IMR-90 (cell line): ENCODE data around the gene TMEM219. TPM values are rescaled to one million over a fixed set of nuclear protein-coding genes. Genes with fewer than 3 reads are reported as not detected.

Experiments used
- ATAC-seq: fragments of 200-7000 bp; cut with Tn5 transposase; 2 replicates; pipeline ENCODE4 v1.9.1; 2020; ENCODE audit warnings: low read depth, mild to moderate bottlenecking, moderate library complexity
- BruUV-seq: library from RNA; stranded (reverse); fragments of 400-500 nt; replicated peaks from 2 replicates; lab custom pipeline; 2021; lab: Mats Ljungman, UMichigan
- CTCF ChIA-PET: fragments of 300-600 bp; formaldehyde crosslinking; extraction: SDS; loops from one replicate; lab custom pipeline; 2021; ENCODE audit warnings: antibody characterized with exemption; lab: Yijun Ruan, JAX
- POLR2A ChIA-PET: fragments of 300-600 bp; sonication (Branson Sonifier 250); formaldehyde crosslinking; loops from one replicate; lab custom pipeline; 2022; ENCODE audit warnings: antibody characterized with exemption; ENCODE audit not compliant: unreplicated experiment; lab: Charles Lee
- DNase-seq: peaks from one replicate; pipeline ENCODE4 v3.0.0; 2013
- H2AFZ ChIP-seq: replicated peaks from 2 replicates; pipeline ENCODE3; 2013; ENCODE audit warnings: low read length, mild to moderate bottlenecking; ENCODE audit not compliant: poor library complexity
- H2AK5ac ChIP-seq: 2 replicates; pipeline ENCODE4 v1.6.1; 2013; ENCODE audit warnings: low read depth, low read length, inconsistent platforms
- H2AK9ac ChIP-seq: replicated peaks from 2 replicates; pipeline ENCODE3; 2013; ENCODE audit warnings: mild to moderate bottlenecking, low read depth, low read length, moderate library complexity; ENCODE audit not compliant: poor library complexity
- H2BK120ac ChIP-seq: 2 replicates; pipeline ENCODE4 v1.6.1; 2013; ENCODE audit warnings: low read depth, low read length, inconsistent platforms
- H2BK15ac ChIP-seq: 3 replicates; pipeline ENCODE4 v1.6.1; 2013; ENCODE audit warnings: low read depth, low read length, inconsistent platforms
- H2BK20ac ChIP-seq: 2 replicates; pipeline ENCODE4 v1.6.1; 2013; ENCODE audit warnings: low read depth, mild to moderate bottlenecking, inconsistent platforms, low read length, moderate library complexity
- H2BK5ac ChIP-seq: 2 replicates; pipeline ENCODE4 v1.6.1; 2013; ENCODE audit warnings: mild to moderate bottlenecking, low read depth, low read length, inconsistent platforms; ENCODE audit not compliant: poor library complexity, severe bottlenecking
- H3K14ac ChIP-seq: replicated peaks from 2 replicates; pipeline ENCODE4 v1.6.1; 2013; ENCODE audit warnings: low read depth, low read length, inconsistent platforms
- H3K18ac ChIP-seq: 2 replicates; pipeline ENCODE4 v1.6.1; 2013; ENCODE audit warnings: low read depth, low read length, control low read depth
- H3K23ac ChIP-seq: 2 replicates; pipeline ENCODE4 v1.6.1; 2013; ENCODE audit warnings: low read depth, low read length, inconsistent platforms
- H3K27ac ChIP-seq: 2 replicates; pipeline ENCODE4 v1.5.1; 2013; ENCODE audit warnings: mild to moderate bottlenecking, control low read depth, low read length; ENCODE audit not compliant: insufficient read depth
- H3K27me3 ChIP-seq: 2 replicates; pipeline ENCODE4 v1.6.1; 2013; ENCODE audit warnings: low read length; ENCODE audit not compliant: control insufficient read depth, insufficient read depth
- H3K36me3 ChIP-seq: 2 replicates; pipeline ENCODE4 v1.6.1; 2013; ENCODE audit warnings: low read length, mixed read lengths; ENCODE audit not compliant: control insufficient read depth, insufficient read depth
- H3K4ac ChIP-seq: 2 replicates; pipeline ENCODE4 v1.6.1; 2013; ENCODE audit warnings: low read depth, low read length, inconsistent platforms
- H3K4me1 ChIP-seq: 2 replicates; pipeline ENCODE4 v1.6.1; 2013; ENCODE audit warnings: low read length, mixed read lengths; ENCODE audit not compliant: control insufficient read depth, insufficient read depth
- H3K4me2 ChIP-seq: 2 replicates; pipeline ENCODE4 v1.6.1; 2013; ENCODE audit warnings: low read depth, mild to moderate bottlenecking, control low read depth, low read length, moderate library complexity
- H3K4me3 ChIP-seq: 2 replicates; pipeline ENCODE4 v1.5.1; 2013; ENCODE audit warnings: low read depth, mild to moderate bottlenecking, control low read depth, low read length, moderate library complexity; ENCODE audit not compliant: insufficient read depth
- H3K56ac ChIP-seq: 2 replicates; pipeline ENCODE4 v1.6.1; 2013; ENCODE audit warnings: low read length, inconsistent platforms; ENCODE audit not compliant: insufficient read depth; ENCODE audit errors: extremely low read depth
- H3K79me1 ChIP-seq, 2 experiments: 2 replicates each; pipeline ENCODE4 v1.6.1; 2013; ENCODE audit warnings: low read length in 2 of 2, inconsistent platforms in 1 of 2, low read depth in 1 of 2
- H3K9ac ChIP-seq: 2 replicates; pipeline ENCODE4 v1.6.1; 2013; ENCODE audit warnings: low read depth, low read length, control low read depth
- H3K9me1 ChIP-seq: 2 replicates; pipeline ENCODE4 v1.6.1; 2013; ENCODE audit warnings: low read length, inconsistent platforms; ENCODE audit not compliant: insufficient read depth
- H3K9me3 ChIP-seq: 2 replicates; pipeline ENCODE4 v1.6.1; 2013; ENCODE audit warnings: low read length; ENCODE audit not compliant: control insufficient read depth, insufficient read depth
- H4K20me1 ChIP-seq: 2 replicates; pipeline ENCODE4 v1.6.1; 2013; ENCODE audit warnings: low read length, inconsistent platforms; ENCODE audit not compliant: insufficient read depth
- H4K5ac ChIP-seq: 2 replicates; pipeline ENCODE4 v1.6.1; 2013; ENCODE audit warnings: mild to moderate bottlenecking, low read depth, low read length, control low read depth
- H4K8ac ChIP-seq, 2 experiments: 2 replicates each; pipeline ENCODE4 v1.6.1; 2013; ENCODE audit warnings: low read depth in 2 of 2, low read length in 2 of 2, control low read depth in 1 of 2, inconsistent platforms in 1 of 2
- H4K91ac ChIP-seq: 2 replicates; pipeline ENCODE4 v1.6.1; 2013; ENCODE audit warnings: low read depth, low read length, inconsistent platforms; ENCODE audit not compliant: insufficient read depth
- MXI1 ChIP-seq: IDR thresholded peaks from 2 replicates; pipeline ENCODE4 v1.6.1; 2012; ENCODE audit warnings: low read depth, mild to moderate bottlenecking, low read length, moderate library complexity, borderline replicate concordance
- NFE2L2 ChIP-seq: fragments of 150-350 bp; IDR thresholded peaks from 2 replicates; pipeline ENCODE4 v1.6.1; 2016; ENCODE audit warnings: low read depth, mild to moderate bottlenecking, low read length
- POLR2A ChIP-seq: IDR thresholded peaks from 2 replicates; pipeline ENCODE4 v1.6.1; 2012; ENCODE audit warnings: mild to moderate bottlenecking, low read depth, low read length
- RFX5 ChIP-seq: IDR thresholded peaks from 2 replicates; pipeline ENCODE4 v1.8.0; 2012; ENCODE audit warnings: low read depth, mild to moderate bottlenecking, low read length, moderate library complexity
- SMC3 ChIP-seq: fragments of 150-350 bp; IDR thresholded peaks from 2 replicates; pipeline ENCODE4 v1.6.1; 2016; ENCODE audit warnings: low read depth, mild to moderate bottlenecking, antibody characterized with exemption, low read length, moderate library complexity
- WGBS, 2 experiments: methylation state at CpG; one replicate each; pipeline versions ENCODE4 v1.1.5 to v1.1.7; 2013; ENCODE audit warnings: missing lambda C conversion rate in 2 of 2; ENCODE audit not compliant: insufficient read length in 1 of 2; ENCODE audit errors: extremely low coverage in 2 of 2; 5-methylcytosine and 5-hydroxymethylcytosine counted together
- dilution Hi-C: fragments of 300-500 bp; cut with HindIII; formaldehyde crosslinking; loops from one replicate; pipeline ENCODE4 v1.14.3; 2018; ENCODE audit warnings: low sequenced_read_pairs; ENCODE audit not compliant: unreplicated experiment
- in situ Hi-C: fragments of 300-500 bp; cut with MboI; formaldehyde crosslinking; loops from 3 replicates; pipeline ENCODE4 v1.14.3; 2019; ENCODE audit warnings: low sequenced_read_pairs, inconsistent platforms, mixed read lengths
- intact Hi-C: fragments of 100-400 bp; cut with micrococcal nuclease; formaldehyde crosslinking; loops from 2 replicates; pipeline ENCODE4 v1.10.0; 2022
- polyA plus RNA-seq, 3 experiments: library from polyadenylated mRNA; depleted of rRNA; stranded (reverse); fragments of >200 nt; gene quantifications; 2 replicates each; pipeline ENCODE4 v1.2.3, GENCODE V29; 2012; ENCODE audit warnings: low replicate concordance in 1 of 3
- total RNA-seq: library from RNA; depleted of rRNA; stranded (reverse); fragments of >200 nt; gene quantifications from 2 replicates; pipeline ENCODE4 v1.2.3, GENCODE V29; 2012
- TF ChIP-seq, protein P1 (sequence below): fragments of 150-350 bp; IDR thresholded peaks from 2 replicates; pipeline ENCODE4 v1.6.1; 2017; ENCODE audit warnings: mild to moderate bottlenecking, antibody characterized with exemption, low read length, low read depth

Gene TMEM219
- total and polyA plus RNA-seq, 2 of the 4 experiments (the other 2 are of a cell fraction) = 47.0 to 95.3 TPM

DNA sequence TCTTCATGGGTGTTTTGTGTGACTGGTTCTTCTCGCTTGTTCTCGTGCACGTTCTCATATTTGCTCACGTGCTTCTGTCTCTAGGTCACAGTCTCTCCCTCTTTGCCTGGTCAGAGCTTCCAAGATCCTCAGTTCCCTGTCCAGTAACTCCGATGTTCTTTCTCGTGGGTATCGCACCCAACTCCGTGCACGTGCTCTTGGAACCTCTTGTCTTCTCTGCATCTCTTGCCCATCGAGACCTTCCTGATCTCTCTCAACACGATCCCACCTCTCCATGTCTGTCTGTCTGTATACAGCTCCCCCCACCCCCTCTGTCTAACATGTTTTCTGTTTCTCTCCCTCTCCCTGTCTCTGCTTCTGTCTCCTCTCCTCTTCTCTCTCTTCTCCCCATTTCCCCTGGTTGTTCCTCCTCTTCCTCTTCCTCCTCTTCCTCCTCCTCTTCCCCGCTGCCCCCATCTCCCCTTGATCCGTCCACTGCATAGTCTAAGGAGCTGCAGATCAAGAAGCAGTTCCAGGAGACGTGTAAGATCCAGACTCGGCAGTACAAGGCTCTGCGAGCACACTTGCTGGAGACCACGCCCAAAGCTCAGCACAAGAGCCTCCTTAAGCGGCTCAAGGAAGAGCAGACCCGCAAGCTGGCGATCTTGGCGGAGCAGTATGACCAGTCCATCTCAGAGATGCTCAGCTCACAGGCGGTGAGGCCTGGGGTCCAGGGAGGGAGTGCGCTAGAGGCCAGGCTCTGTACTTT is 27.4 kb downstream of the TMEM219 start:
- POLR2A ChIA-PET = no interaction called here

More for the DNA sequence above, 27.4 kb downstream of the TMEM219 start:
- dilution Hi-C loops (no loop called here), intact Hi-C loops (no loop called here), in situ Hi-C loops (no loop called here)
- Histone ChIP-seq H3K9ac (no peak overlapping the region), H4K8ac (no peak overlapping the region), H3K27me3 (no peaks in the 10 kb centered on the region), H3K4me3 (no peak overlapping the region), H4K5ac (no peak overlapping the region), H2BK5ac (no peak overlapping the region), H3K9me3 (no peaks in the 10 kb centered on the region), H3K14ac (no peak overlapping the region), H4K91ac (no peak overlapping the region), H3K18ac (no peak overlapping the region), H2AK5ac (no peak overlapping the region), H2BK120ac (no peak overlapping the region), H2AFZ (no peak overlapping the region), H3K4me1 (no peaks in the 10 kb centered on the region), H2AK9ac (no peak overlapping the region), H3K4me2 (no peak overlapping the region), H2BK20ac (no peak overlapping the region), H3K27ac (no peak overlapping the region), H3K56ac (no peak overlapping the region), H3K79me1 (peaks cover 0 to 12% of the 10 kb centered on the region in 2 experiments; a peak in 1 of 4 replicates), H4K20me1 (no peaks in the 10 kb centered on the region; the same call in 1 of the 2 replicates), H3K23ac (no peak overlapping the region), H3K36me3 (peaks cover 67% of the 10 kb centered on the region), H2BK15ac (no peak overlapping the region), H3K9me1 (no peaks in the 10 kb centered on the region), H3K4ac (no peak overlapping the region)
- BruUV-seq = no TSS peak
- no peak for DNase-seq
- CTCF ChIA-PET = no interaction called here
- TF ChIP-seq RFX5 = no peak
- no peak for TF ChIP-seq SMC3
- TF ChIP-seq MXI1 = no peak
- TF ChIP-seq, protein P1, sequence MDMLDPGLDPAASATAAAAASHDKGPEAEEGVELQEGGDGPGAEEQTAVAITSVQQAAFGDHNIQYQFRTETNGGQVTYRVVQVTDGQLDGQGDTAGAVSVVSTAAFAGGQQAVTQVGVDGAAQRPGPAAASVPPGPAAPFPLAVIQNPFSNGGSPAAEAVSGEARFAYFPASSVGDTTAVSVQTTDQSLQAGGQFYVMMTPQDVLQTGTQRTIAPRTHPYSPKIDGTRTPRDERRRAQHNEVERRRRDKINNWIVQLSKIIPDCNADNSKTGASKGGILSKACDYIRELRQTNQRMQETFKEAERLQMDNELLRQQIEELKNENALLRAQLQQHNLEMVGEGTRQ = no peak
- TF ChIP-seq POLR2A = no peak
- TF ChIP-seq NFE2L2 = no peak
- 93% methylated on average over 18 of the region's 23 CpGs; no CpG with 5 or more reads in 1 of the 2 experiments for WGBS, 2 experiments
- no peak for ATAC-seq
